Measurements from ENCODE around the gene VIPR2. TPM values are rescaled to one million over a fixed set of nuclear protein-coding genes. Genes with fewer than 3 reads are reported as not detected.
A peak's percentile ranks its signal among the peaks of the same experiment; 100 is the strongest.

The VIPR2 gene
- total and polyA plus RNA-seq, 4 donors = 0.02 to 0.91 (median 0.73) TPM

- no peaks in the 10 kb centered on the region for H3K36me3 ChIP-seq (ENCODE audit: control insufficient read depth in 4 of 4, insufficient read depth in 4 of 4, low read length in 4 of 4)
- DNase-seq (no peak), ATAC-seq (ENCODE audit: insufficient read depth, low FRiP score) (no peak)
- H3K27me3 ChIP-seq (ENCODE audit: control insufficient read depth in 3 of 3, insufficient read depth in 3 of 3, low read length in 2 of 3) = no peaks in the 10 kb centered on the region
- no peak for TF ChIP-seq CTCF (IDR thresholded peaks at IDR 0.05; ENCODE audit: control extremely low read depth, extremely low read depth)
- H3K9ac ChIP-seq (ENCODE audit: insufficient read depth in 1 of 2, low read length in 2 of 2) = no peak overlapping the region
- H3K4me1 ChIP-seq (ENCODE audit: control insufficient read depth in 5 of 5, insufficient read depth in 5 of 5, low read length in 5 of 5) = no peaks in the 10 kb centered on the region
- peaks cover 0 to 3% (median 0%) of the 10 kb centered on the region in 4 donors for H3K9me3 ChIP-seq (ENCODE audit: control insufficient read depth in 4 of 4, insufficient read depth in 3 of 4, low read length in 3 of 4)
- 94 to 95% methylated on average over 6 of the region's 6 CpGs for WGBS, 2 donors
- no peak overlapping the region for H3K4me3 ChIP-seq
- no peak overlapping the region for H3K27ac ChIP-seq (ENCODE audit: low read depth in 1 of 2, low read length in 1 of 2)
Observed at GRCh38 chr7:159046300-159046699, 98.4 kb downstream of the VIPR2 start.

DNA sequence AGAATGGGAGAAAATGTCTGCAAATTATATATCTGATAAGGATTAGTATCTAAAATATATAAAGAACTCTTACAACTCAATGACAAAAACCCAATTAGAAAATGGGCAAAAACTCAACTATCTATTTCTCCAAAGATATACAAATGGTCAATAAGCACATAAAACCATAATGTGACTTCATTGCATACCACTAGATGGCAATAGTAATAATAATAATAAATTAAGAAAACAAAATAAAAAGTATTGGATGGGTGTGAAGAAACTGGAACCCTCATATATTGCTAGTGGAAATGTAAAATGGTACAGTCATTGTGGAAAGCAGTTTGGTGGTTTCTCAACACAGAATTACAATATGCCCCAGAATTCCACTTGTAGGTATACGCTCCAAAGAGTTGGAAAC lies 98.8 kb downstream of the VIPR2 start:
- no peak overlapping the region for H3K9ac ChIP-seq (ENCODE audit: insufficient read depth in 1 of 2, low read length in 2 of 2)
- WGBS, 2 donors = 96 to 97% methylated on average over 1 of the region's 1 CpG
- DNase-seq = no peak
- peaks cover 0 to 3% (median 0%) of the 10 kb centered on the region in 4 donors for H3K9me3 ChIP-seq (ENCODE audit: control insufficient read depth in 4 of 4, insufficient read depth in 3 of 4, low read length in 3 of 4)
- no peaks in the 10 kb centered on the region for H3K27me3 ChIP-seq (ENCODE audit: control insufficient read depth in 3 of 3, insufficient read depth in 3 of 3, low read length in 2 of 3)
- H3K4me3 ChIP-seq = no peak overlapping the region
- TF ChIP-seq CTCF (IDR thresholded peaks at IDR 0.05; ENCODE audit: control extremely low read depth, extremely low read depth) = no peak
- no peaks in the 10 kb centered on the region for H3K4me1 ChIP-seq (ENCODE audit: control insufficient read depth in 5 of 5, insufficient read depth in 5 of 5, low read length in 5 of 5)
- H3K27ac ChIP-seq (ENCODE audit: low read depth in 1 of 2, low read length in 1 of 2) = no peak overlapping the region
- H3K36me3 ChIP-seq (ENCODE audit: control insufficient read depth in 4 of 4, insufficient read depth in 4 of 4, low read length in 4 of 4) = no peaks in the 10 kb centered on the region
- no peak for ATAC-seq (ENCODE audit: insufficient read depth, low FRiP score)

DNA sequence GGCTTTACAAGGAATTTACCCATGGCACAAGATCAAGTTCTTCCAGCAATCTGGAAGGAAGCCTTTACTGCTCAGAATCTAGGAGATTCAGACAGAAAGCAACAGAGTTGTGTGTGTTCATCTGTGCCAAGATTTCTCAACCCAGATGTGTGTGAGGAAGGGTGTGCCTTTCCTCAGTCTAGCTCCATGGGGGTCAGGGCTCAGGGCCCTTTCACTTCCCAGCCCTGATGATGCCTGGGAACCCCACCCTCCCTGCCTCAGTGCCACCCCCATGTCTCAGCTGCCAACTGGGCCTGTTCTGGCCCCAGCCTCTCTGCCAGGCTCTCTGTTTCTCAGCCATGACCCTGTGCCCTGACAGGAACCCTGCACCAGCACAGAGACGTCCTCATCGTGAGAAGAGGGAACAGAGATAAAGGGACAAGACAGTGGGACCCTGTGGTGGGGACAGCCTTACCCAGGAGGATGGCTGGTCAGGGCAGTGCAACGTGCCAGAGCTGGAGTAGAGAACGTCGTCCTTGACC lies 102.0 kb downstream of the VIPR2 start:
- Histone ChIP-seq H3K9ac (ENCODE audit: insufficient read depth in 1 of 2, low read length in 2 of 2) (no peak overlapping the region), H3K4me3 (no peak overlapping the region), H3K9me3 (ENCODE audit: control insufficient read depth in 4 of 4, insufficient read depth in 3 of 4, low read length in 3 of 4) (peaks cover 0 to 3% (median 0%) of the 10 kb centered on the region in 4 donors), H3K4me1 (ENCODE audit: control insufficient read depth in 5 of 5, insufficient read depth in 5 of 5, low read length in 5 of 5) (no peaks in the 10 kb centered on the region), H3K27ac (ENCODE audit: low read depth in 1 of 2, low read length in 1 of 2) (no peak overlapping the region), H3K27me3 (ENCODE audit: control insufficient read depth in 3 of 3, insufficient read depth in 3 of 3, low read length in 2 of 3) (no peaks in the 10 kb centered on the region), H3K36me3 (ENCODE audit: control insufficient read depth in 4 of 4, insufficient read depth in 4 of 4, low read length in 4 of 4) (no peaks in the 10 kb centered on the region)
- DNase-seq (peak in 2 of 3 donors; percentile 6 to 31), ATAC-seq (ENCODE audit: insufficient read depth, low FRiP score) (no peak)
- WGBS, 2 donors = 81 to 93% methylated on average over 5 of the region's 5 CpGs
- TF ChIP-seq CTCF (IDR thresholded peaks at IDR 0.05; ENCODE audit: control extremely low read depth, extremely low read depth) = no peak

DNA sequence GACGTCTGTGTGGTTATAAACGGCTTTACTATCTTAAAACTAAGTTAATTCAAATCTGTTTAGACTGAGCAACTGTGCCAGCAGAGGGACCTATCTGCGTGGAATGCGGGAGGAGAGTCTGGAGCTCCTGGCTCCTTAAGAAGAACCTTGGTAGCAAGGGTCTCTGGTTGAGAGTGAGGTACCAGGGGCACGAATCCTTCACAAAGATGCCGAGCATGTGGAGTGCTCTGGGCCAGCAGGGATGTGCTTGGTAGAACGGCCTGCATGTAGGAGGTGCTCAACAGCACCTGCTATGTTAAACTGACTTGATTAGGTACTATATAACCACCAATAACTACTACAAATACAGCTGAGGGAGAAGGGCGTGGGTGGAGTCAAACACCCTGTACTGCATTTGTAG lies 102.6 kb downstream of the VIPR2 start:
- no peaks in the 10 kb centered on the region for H3K27me3 ChIP-seq (ENCODE audit: control insufficient read depth in 3 of 3, insufficient read depth in 3 of 3, low read length in 2 of 3)
- H3K4me3 ChIP-seq = no peak overlapping the region
- WGBS, 2 donors = 84 to 86% methylated on average over 8 of the region's 8 CpGs
- H3K9ac ChIP-seq (ENCODE audit: insufficient read depth in 1 of 2, low read length in 2 of 2) = no peak overlapping the region
- H3K36me3 ChIP-seq (ENCODE audit: control insufficient read depth in 4 of 4, insufficient read depth in 4 of 4, low read length in 4 of 4) = no peaks in the 10 kb centered on the region
- H3K9me3 ChIP-seq (ENCODE audit: control insufficient read depth in 4 of 4, insufficient read depth in 3 of 4, low read length in 3 of 4) = peaks cover 0 to 3% (median 0%) of the 10 kb centered on the region in 4 donors
- H3K27ac ChIP-seq (ENCODE audit: low read depth in 1 of 2, low read length in 1 of 2) = no peak overlapping the region
- DNase-seq (no peak), ATAC-seq (ENCODE audit: insufficient read depth, low FRiP score) (no peak)
- no peak for TF ChIP-seq CTCF (IDR thresholded peaks at IDR 0.05; ENCODE audit: control extremely low read depth, extremely low read depth)
- H3K4me1 ChIP-seq (ENCODE audit: control insufficient read depth in 5 of 5, insufficient read depth in 5 of 5, low read length in 5 of 5) = no peaks in the 10 kb centered on the region

Measured in lung (tissue), 12 donors.